ENCODE results near the gene KIF5C. TPM values are rescaled to one million over a fixed set of nuclear protein-coding genes. Genes with fewer than 3 reads are reported as not detected.
A peak's percentile ranks its signal among the peaks of the same experiment; 100 is the strongest.

The KIF5C gene
- total RNA-seq, 1 donor from 2014 or later, result 63.3 TPM

- Mint-ChIP-seq H3K4me1 (peaks cover 5% of the 10 kb centered on the region), H3K9me3 (no peaks in the 10 kb centered on the region), H3K4me3 (no peak overlapping the region), H3K27ac (ENCODE audit: unreplicated experiment) (no peak overlapping the region), H3K27me3 (ENCODE audit: low read depth) (no peaks in the 10 kb centered on the region), H3K36me3 (ENCODE audit: low read depth) (peaks cover 6% of the 10 kb centered on the region)
- no peak for TF ChIP-seq CTCF (conservative IDR thresholded peaks at IDR 0.05)
- DNase-seq (ENCODE audit: low read depth, low spot score), result no peak
Observed at GRCh38 chr2:149021761-149022160, 146.7 kb downstream of the KIF5C start.

- TF ChIP-seq CTCF (conservative IDR thresholded peaks at IDR 0.05), result no peak
- Mint-ChIP-seq H3K4me3 (no peak overlapping the region), H3K9me3 (no peaks in the 10 kb centered on the region), H3K36me3 (ENCODE audit: low read depth) (peaks cover 2% of the 10 kb centered on the region), H3K4me1 (peaks cover 12% of the 10 kb centered on the region), H3K27ac (ENCODE audit: unreplicated experiment) (no peak overlapping the region), H3K27me3 (ENCODE audit: low read depth) (no peaks in the 10 kb centered on the region)
- DNase-seq (ENCODE audit: low read depth, low spot score), result no peak
Observed at GRCh38 chr2:149023091-149023490, 148.1 kb downstream of the KIF5C start.

- no peaks in the 10 kb centered on the region for H3K27me3 Mint-ChIP-seq (ENCODE audit: low read depth)
- no peak for DNase-seq (ENCODE audit: low read depth, low spot score)
- peaks cover 14% of the 10 kb centered on the region for H3K4me1 Mint-ChIP-seq
- no peak for TF ChIP-seq CTCF (conservative IDR thresholded peaks at IDR 0.05)
- H3K9me3 Mint-ChIP-seq, result no peaks in the 10 kb centered on the region
- no peak overlapping the region for H3K4me3 Mint-ChIP-seq
- H3K36me3 Mint-ChIP-seq (ENCODE audit: low read depth), result no peaks in the 10 kb centered on the region
- peak overlapping the region; percentile 9 for H3K27ac Mint-ChIP-seq (ENCODE audit: unreplicated experiment)
Observed at GRCh38 chr2:149027590-149028250, 152.7 kb downstream of the KIF5C start.

GRCh38 chr2:149028377-149028776, 153.3 kb downstream of the KIF5C start:
- Mint-ChIP-seq H3K27ac (ENCODE audit: unreplicated experiment) (no peak overlapping the region), H3K27me3 (ENCODE audit: low read depth) (peaks cover 2% of the 10 kb centered on the region), H3K4me3 (no peak overlapping the region), H3K4me1 (peaks cover 14% of the 10 kb centered on the region), H3K36me3 (ENCODE audit: low read depth) (no peaks in the 10 kb centered on the region), H3K9me3 (no peaks in the 10 kb centered on the region)
- no peak for TF ChIP-seq CTCF (conservative IDR thresholded peaks at IDR 0.05)
- DNase-seq (ENCODE audit: low read depth, low spot score), result no peak

- H3K4me3 Mint-ChIP-seq, result no peak overlapping the region
- no peak overlapping the region for H3K27ac Mint-ChIP-seq (ENCODE audit: unreplicated experiment)
Observed at GRCh38 chr2:149028891-149029290, 153.9 kb downstream of the KIF5C start.

More at GRCh38 chr2:149028891-149029290, 153.9 kb downstream of the KIF5C start:
- no peak for TF ChIP-seq CTCF (conservative IDR thresholded peaks at IDR 0.05)
- Mint-ChIP-seq H3K36me3 (ENCODE audit: low read depth) (no peaks in the 10 kb centered on the region), H3K27me3 (ENCODE audit: low read depth) (peaks cover 6% of the 10 kb centered on the region), H3K9me3 (no peaks in the 10 kb centered on the region), H3K4me1 (peaks cover 14% of the 10 kb centered on the region)
- DNase-seq (ENCODE audit: low read depth, low spot score), result no peak

All from neural crest cell (in vitro differentiated cells).